ENCODE measurements around the gene GRM3. TPM values are rescaled to one million over a fixed set of nuclear protein-coding genes. Genes with fewer than 3 reads are reported as not detected.
"Not testable (repeated sequence)": the region's sequence is repeated elsewhere in the genome, so short reads cannot be mapped to it uniquely, and the experiment has no call there.

Gene GRM3
- total RNA-seq: not detected

GRCh38 chr7:86643561-86644281 is at the start of gene GRM3:
GRM3 (plus strand) TSS chr7:86643909; CDS start chr7:86765146, 121,237 bp downstream.
- ATAC-seq (ENCODE audit: insufficient number of reproducible peaks, low FRiP score, low read depth) (no peak), DNase-seq (ENCODE audit: low spot score) (no peak)
- H3K4me3 ChIP-seq: peak within 1 kb of the TSS; percentile 65
- TF ChIP-seq, protein P1, sequence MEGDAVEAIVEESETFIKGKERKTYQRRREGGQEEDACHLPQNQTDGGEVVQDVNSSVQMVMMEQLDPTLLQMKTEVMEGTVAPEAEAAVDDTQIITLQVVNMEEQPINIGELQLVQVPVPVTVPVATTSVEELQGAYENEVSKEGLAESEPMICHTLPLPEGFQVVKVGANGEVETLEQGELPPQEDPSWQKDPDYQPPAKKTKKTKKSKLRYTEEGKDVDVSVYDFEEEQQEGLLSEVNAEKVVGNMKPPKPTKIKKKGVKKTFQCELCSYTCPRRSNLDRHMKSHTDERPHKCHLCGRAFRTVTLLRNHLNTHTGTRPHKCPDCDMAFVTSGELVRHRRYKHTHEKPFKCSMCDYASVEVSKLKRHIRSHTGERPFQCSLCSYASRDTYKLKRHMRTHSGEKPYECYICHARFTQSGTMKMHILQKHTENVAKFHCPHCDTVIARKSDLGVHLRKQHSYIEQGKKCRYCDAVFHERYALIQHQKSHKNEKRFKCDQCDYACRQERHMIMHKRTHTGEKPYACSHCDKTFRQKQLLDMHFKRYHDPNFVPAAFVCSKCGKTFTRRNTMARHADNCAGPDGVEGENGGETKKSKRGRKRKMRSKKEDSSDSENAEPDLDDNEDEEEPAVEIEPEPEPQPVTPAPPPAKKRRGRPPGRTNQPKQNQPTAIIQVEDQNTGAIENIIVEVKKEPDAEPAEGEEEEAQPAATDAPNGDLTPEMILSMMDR (IDR thresholded peaks at IDR 0.05): no peak
- H3K27me3 ChIP-seq (replicated peaks; ENCODE audit: insufficient read depth): no peaks in the 10 kb centered on the region
- H3K9me3 ChIP-seq: no peaks in the 10 kb centered on the region
- no peaks in the 10 kb centered on the region for H3K36me3 ChIP-seq
- no peak within 1 kb of the TSS for H3K27ac ChIP-seq
- peaks cover 6 to 23% of the 10 kb centered on the region in 2 donors for H3K4me1 ChIP-seq (ENCODE audit: control insufficient read depth in 1 of 2, low read depth in 2 of 2)

- ATAC-seq (ENCODE audit: insufficient number of reproducible peaks, low FRiP score, low read depth) (no peak), DNase-seq (ENCODE audit: low spot score) (no peak)
- Histone ChIP-seq H3K4me1 (ENCODE audit: control insufficient read depth in 1 of 2, low read depth in 2 of 2) (no peaks in the 10 kb centered on the region), H3K27me3 (replicated peaks; ENCODE audit: insufficient read depth) (no peaks in the 10 kb centered on the region), H3K36me3 (no peaks in the 10 kb centered on the region), H3K4me3 (no peak overlapping the region), H3K27ac (no peak overlapping the region), H3K9me3 (no peaks in the 10 kb centered on the region)
- TF ChIP-seq, protein P1 (IDR thresholded peaks at IDR 0.05): no peak
Observed at GRCh38 chr7:86598311-86598710, 45.4 kb upstream of the GRM3 start.

GRCh38 chr7:86598721-86599120 is 45.0 kb upstream of the GRM3 start:
- ATAC-seq (ENCODE audit: insufficient number of reproducible peaks, low FRiP score, low read depth) (no peak), DNase-seq (ENCODE audit: low spot score) (no peak)
- Histone ChIP-seq H3K9me3 (no peaks in the 10 kb centered on the region), H3K27me3 (replicated peaks; ENCODE audit: insufficient read depth) (no peaks in the 10 kb centered on the region), H3K4me3 (no peak overlapping the region), H3K4me1 (ENCODE audit: control insufficient read depth in 1 of 2, low read depth in 2 of 2) (no peaks in the 10 kb centered on the region), H3K36me3 (no peaks in the 10 kb centered on the region), H3K27ac (no peak overlapping the region)
- TF ChIP-seq, protein P1 (IDR thresholded peaks at IDR 0.05): no peak

DNA sequence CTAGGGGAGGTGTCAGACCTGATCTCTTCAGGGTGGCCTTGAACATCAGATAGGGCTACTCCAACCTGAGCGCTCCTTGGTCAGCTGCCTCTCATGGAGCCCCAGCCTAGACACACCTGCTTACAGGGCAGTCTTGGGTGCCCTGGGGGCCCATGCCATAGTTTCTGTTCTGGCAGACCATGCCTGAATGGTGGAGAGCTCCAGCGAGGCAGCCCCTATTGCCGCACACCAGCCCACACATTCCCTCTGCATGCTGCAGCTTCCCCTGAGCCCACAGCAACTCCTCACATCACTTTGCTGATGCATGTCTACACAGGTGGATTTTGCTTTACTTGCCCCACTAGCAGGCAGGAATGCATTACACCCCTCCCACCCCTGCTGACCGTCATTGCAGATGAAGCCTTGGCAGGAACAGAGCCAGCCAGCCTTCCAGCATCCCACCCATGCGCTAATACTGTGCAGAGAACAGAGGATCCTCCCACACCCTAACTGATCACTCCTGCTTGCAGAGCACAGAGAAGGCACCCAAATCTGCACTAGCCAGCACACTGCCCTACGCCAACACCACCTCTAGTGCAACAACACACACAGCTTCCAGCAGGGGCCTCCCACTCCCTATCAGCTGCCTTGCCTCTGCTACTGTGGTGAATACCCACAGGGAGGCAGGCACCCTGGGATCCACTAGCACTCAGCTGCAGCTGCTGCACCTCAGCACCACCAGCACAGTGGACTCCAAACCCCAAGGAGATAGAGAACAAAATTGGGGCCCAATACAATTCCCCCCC is 43.0 kb upstream of the GRM3 start:
- no peak for DNase-seq (ENCODE audit: low spot score)
- H3K27ac ChIP-seq: no peak overlapping the region
- no peaks in the 10 kb centered on the region for H3K36me3 ChIP-seq
- no peaks in the 10 kb centered on the region for H3K27me3 ChIP-seq (replicated peaks; ENCODE audit: insufficient read depth)
- ATAC-seq (ENCODE audit: insufficient number of reproducible peaks, low FRiP score, low read depth): no peak
- TF ChIP-seq, protein P1 (IDR thresholded peaks at IDR 0.05): no peak
- no peak overlapping the region for H3K4me3 ChIP-seq
- H3K4me1 ChIP-seq (ENCODE audit: control insufficient read depth in 1 of 2, low read depth in 2 of 2): no peaks in the 10 kb centered on the region
- peaks cover 2% of the 10 kb centered on the region for H3K9me3 ChIP-seq

- ATAC-seq (ENCODE audit: insufficient number of reproducible peaks, low FRiP score, low read depth); H3K27ac ChIP-seq; H3K27me3 ChIP-seq (replicated peaks; ENCODE audit: insufficient read depth); H3K4me1 ChIP-seq (ENCODE audit: control insufficient read depth in 1 of 2, low read depth in 2 of 2); H3K4me3 ChIP-seq; H3K9me3 ChIP-seq; DNase-seq (ENCODE audit: low spot score); H3K36me3 ChIP-seq: not testable (repeated sequence)
Observed at GRCh38 chr7:86615711-86616110, 28.0 kb upstream of the GRM3 start.
